Activated CD8-positive, alpha-beta memory T cell treated with anti-CD3 and anti-CD28 coated beads, Interleukin-2, amount 10 ng/mL, durations not matched to agents 7 days and 5 days (primary cell): ENCODE data around the gene BCO2. TPM values are rescaled to one million over a fixed set of nuclear protein-coding genes. Genes with fewer than 3 reads are reported as not detected.

Experiments used
- ATAC-seq: fragments of 150-1000 bp; cut with Tn5 transposase; one replicate; pipeline ENCODE4 v1.10.0; 2021; ENCODE audit warnings: moderate library complexity
- CTCF ChIA-PET: fragments of 350-600 bp; sonication (Branson Sonifier 250); formaldehyde crosslinking; loops from one replicate; lab custom pipeline; 2021; ENCODE audit warnings: antibody characterized with exemption; lab: Charles Lee
- DNase-seq: peaks from one replicate; pipeline ENCODE4 v3.0.0-alpha.2; 2020
- H3K27ac Mint-ChIP-seq: one replicate; pipeline ENCODE4 v1.8.0; 2021; ENCODE audit warnings: mild to moderate bottlenecking, mixed read lengths
- H3K27me3 Mint-ChIP-seq: one replicate; pipeline ENCODE4 v1.8.0; 2021; ENCODE audit warnings: mixed read lengths
- H3K36me3 Mint-ChIP-seq: one replicate; pipeline ENCODE4 v1.8.0; 2021; ENCODE audit warnings: mild to moderate bottlenecking, mixed read lengths
- H3K4me1 Mint-ChIP-seq: one replicate; pipeline ENCODE4 v1.8.0; 2021; ENCODE audit warnings: mixed read lengths
- H3K4me3 Mint-ChIP-seq: one replicate; pipeline ENCODE4 v1.8.0; 2021; ENCODE audit warnings: mild to moderate bottlenecking, moderate library complexity, mixed read lengths
- H3K9me3 Mint-ChIP-seq: one replicate; pipeline ENCODE4 v1.8.0; 2022; ENCODE audit warnings: low read depth, mixed read lengths
- total RNA-seq, 2 experiments: library from RNA; stranded (reverse); gene quantifications; one replicate each; pipeline ENCODE4 v1.2.3, GENCODE V29; 2021

BCO2 gene
- total RNA-seq, 2 experiments from 2014 or later = 1.3 to 2.3 TPM

DNA sequence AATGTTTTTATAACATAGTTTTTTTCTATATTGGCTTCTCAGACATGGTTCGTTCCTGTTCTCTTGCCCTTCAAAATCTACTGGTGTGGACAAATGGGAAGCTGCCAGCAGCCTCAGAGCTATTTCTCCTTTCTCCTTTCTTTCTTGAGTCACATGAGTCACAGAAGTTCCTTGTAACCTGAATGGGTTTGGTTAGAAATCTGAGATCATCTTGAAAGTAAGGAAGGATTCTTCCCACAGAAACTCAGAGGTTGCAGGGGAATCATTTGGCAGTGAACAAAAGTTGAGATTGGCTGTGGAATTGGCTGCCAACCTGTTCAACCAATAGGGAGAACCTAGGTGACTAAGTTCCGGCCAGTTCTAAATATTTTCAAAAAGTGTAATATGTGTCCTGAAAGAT is 72.9 kb downstream of the BCO2 start:
- CTCF ChIA-PET = no interaction called here
- Mint-ChIP-seq H3K4me3 (no peak overlapping the region), H3K4me1 (no peaks in the 10 kb centered on the region), H3K36me3 (peaks cover 3% of the 10 kb centered on the region), H3K27ac (no peak overlapping the region), H3K27me3 (no peaks in the 10 kb centered on the region), H3K9me3 (no peaks in the 10 kb centered on the region)
- DNase-seq (no peak), ATAC-seq (no peak)

DNA sequence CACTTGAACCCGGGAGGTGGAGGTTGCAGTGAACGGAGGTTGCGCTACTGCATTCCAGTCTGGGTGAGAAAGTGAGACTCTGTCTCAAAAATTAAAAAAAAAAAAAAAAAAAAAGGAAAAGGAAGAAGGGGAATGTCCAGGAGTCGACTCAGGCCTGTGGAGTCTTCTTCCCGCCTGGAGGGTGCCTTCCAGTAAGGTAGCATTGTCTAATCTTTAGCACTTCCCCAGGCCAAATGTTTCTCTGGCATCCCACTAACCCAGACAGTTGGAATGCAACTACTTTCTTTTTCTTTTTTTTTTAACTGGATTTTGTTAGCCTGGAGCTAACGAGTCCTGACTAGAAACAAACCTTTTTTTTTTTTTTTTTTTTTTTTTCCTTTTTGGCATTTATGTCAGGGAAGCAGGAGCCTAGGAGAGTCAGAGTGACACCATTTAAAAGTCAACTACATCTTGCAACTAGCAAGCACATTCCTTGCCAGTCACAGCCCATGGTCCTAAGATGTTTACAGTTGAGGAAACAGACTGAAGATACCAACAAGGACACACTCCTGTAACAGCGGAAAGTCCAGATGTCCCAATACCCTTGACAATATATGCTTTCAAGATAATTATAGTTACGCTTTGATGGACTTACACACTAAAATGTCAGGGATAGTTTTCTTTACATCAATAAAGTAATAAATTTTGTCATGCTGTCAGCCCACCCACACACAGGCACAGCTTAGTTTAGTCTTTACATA is 74.7 kb downstream of the BCO2 start:
- Mint-ChIP-seq H3K9me3 (no peaks in the 10 kb centered on the region), H3K27ac (no peak overlapping the region), H3K4me3 (no peak overlapping the region), H3K36me3 (no peaks in the 10 kb centered on the region), H3K4me1 (no peaks in the 10 kb centered on the region), H3K27me3 (no peaks in the 10 kb centered on the region)
- CTCF ChIA-PET = interaction anchor here (2.6 kb wide), 1 partner anchor 30 kb away, joined by 9 read pairs; no protein-coding TSS in a partner anchor
- ATAC-seq (no peak), DNase-seq (no peak)

DNA sequence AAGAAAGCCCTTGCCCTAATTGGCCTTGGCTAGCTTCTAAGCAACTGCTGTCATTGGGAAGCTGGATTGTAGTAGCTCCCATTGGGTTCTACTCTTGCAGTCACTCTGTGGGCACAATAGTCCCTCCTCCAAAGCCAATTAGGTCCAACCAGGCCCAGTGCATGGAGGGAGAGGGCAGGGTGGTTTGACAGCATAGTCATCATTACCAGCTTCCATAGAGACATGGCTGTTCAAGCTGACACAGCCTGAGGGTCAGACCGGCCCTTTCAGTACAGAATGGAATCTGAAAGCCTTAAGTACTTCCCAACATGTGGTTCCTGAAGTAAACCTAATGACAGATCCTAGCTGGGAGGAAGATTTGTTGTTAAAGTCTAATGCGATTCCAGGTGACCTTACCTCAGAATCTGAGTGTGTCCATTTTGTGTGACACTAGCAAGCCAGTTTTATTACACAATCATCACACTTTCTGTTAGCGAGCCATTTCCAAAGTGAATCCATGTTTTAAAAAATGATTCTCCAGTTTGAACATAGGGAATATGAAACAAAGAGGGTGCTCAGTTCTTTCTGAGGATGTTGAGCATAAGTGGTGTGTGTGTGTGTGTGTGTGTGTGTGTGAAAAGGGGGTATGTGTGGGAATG is 78.4 kb downstream of the BCO2 start:
- no peaks in the 10 kb centered on the region for H3K27me3 Mint-ChIP-seq
- no peaks in the 10 kb centered on the region for H3K9me3 Mint-ChIP-seq
- DNase-seq (no peak), ATAC-seq (no peak)
- no peaks in the 10 kb centered on the region for H3K4me1 Mint-ChIP-seq
- H3K4me3 Mint-ChIP-seq = no peak overlapping the region
- no peak overlapping the region for H3K27ac Mint-ChIP-seq
- CTCF ChIA-PET = interaction anchor here (1.5 kb wide), 1 partner anchor 11 kb away, joined by 3 read pairs; no protein-coding TSS in a partner anchor
- H3K36me3 Mint-ChIP-seq = no peaks in the 10 kb centered on the region

DNA sequence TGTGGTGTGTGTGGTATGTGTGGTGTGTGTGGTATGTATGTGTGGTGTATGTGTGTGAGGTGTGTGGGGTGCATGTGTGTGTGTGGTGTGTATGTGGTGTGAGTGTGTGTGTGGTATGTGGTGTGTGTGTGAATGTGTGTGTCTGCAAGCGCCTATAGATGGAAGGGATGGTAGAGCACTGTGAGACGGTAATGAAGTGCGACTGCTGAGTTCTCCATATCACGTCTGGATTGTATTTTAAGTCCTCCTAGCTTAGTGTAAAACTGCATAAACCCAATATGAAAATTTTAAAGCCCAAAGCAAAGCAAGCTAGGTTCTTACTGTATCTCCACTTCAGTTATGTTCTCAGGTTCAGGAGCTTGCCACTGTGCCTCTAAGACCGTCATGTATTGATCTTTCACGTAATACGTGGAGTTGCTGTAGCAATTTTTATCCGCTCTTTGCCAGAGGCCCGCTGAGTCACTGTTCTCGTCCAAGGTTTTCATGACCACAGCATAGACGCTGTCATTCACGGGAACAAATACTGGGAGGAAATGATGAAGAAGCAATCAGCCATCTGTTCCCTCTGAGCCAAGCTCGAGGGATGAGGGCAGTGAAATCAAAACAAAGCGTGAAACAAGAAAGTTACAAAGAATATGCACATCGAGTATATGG is 79.9 kb downstream of the BCO2 start:
- H3K4me1 Mint-ChIP-seq = no peaks in the 10 kb centered on the region
- ATAC-seq = no peak
- no peaks in the 10 kb centered on the region for H3K36me3 Mint-ChIP-seq
- H3K9me3 Mint-ChIP-seq = no peaks in the 10 kb centered on the region
- H3K27me3 Mint-ChIP-seq = no peaks in the 10 kb centered on the region
- CTCF ChIA-PET = no interaction called here
- no peak for DNase-seq
- no peak overlapping the region for H3K27ac Mint-ChIP-seq
- no peak overlapping the region for H3K4me3 Mint-ChIP-seq

DNA sequence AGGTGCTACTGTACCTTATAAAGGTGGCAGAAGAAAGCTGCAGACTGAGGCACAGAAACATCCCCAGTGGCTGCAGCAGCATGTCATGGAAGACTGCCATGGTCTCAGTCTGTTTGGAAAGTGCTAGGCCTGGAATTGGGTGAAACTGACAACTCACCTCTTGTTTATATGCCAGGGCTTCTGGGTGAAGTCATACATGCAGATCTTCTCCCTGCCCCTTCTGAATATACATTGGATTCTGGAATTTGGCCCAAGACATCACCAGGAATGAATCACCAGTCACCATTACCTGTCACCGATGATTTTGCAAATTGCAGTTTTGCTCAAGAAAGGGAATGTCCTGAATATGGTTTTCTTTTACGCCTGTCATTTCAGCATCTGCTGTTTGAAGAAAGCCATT is 85.2 kb downstream of the BCO2 start, which contains the start of gene PLET1:
PLET1 (minus strand) TSS at position 371 of the 400 bp plus-strand sequence; CDS start at position 100, 271 bp downstream.
- CTCF ChIA-PET = interaction anchor here (2.4 kb wide), 1 partner anchor 20 kb away, joined by 12 read pairs; no protein-coding TSS in a partner anchor
- H3K27ac Mint-ChIP-seq = no peak within 1 kb of the TSS

DNA sequence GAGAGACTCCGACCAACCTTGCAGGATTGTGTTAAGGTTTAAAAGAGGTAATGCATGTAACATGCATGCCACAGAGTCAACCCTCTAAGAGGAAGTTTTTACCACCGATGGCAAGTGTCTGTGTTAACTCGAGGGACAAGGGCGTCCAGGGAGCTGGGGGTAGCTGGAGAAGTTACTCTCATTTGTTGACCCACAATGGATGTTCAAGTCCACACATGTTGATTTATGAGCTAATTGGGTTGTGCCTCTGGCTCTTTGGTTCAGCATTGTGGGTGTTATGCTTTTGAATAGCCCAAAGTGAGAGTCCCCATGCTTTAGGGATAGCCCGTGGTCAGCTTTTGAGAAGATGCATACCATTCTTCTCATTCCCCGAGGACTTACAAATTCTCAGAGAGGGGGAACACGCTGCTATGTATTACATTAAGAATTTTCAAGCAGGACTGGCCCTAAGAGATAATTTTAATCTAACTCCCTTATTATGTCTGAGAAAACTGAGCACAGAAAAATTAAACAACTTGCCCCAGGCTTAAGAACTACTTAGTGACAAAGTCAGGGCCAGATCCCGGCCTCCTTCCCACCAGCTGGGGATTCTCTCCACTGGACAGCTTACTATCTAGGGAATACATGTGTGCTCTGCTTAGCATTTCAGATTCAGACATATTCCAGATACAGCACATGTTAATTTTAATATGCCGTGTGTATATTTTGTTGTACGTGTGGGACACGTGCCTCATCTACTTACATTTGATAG is 90.5 kb downstream of the BCO2 start:
- no peak overlapping the region for H3K4me3 Mint-ChIP-seq
- no peak for ATAC-seq
- H3K4me1 Mint-ChIP-seq = no peaks in the 10 kb centered on the region
- H3K27ac Mint-ChIP-seq = no peak overlapping the region
- no peaks in the 10 kb centered on the region for H3K9me3 Mint-ChIP-seq
- no peaks in the 10 kb centered on the region for H3K27me3 Mint-ChIP-seq
- no peak for DNase-seq
- CTCF ChIA-PET = interaction anchor here (1.2 kb wide), 1 partner anchor 14 kb away, joined by 5 read pairs; no protein-coding TSS in a partner anchor
- H3K36me3 Mint-ChIP-seq = no peaks in the 10 kb centered on the region

More for the DNA sequence above, 85.2 kb downstream of the BCO2 start, which contains the start of gene PLET1:
- ATAC-seq (no peak), DNase-seq (no peak)
- H3K36me3 Mint-ChIP-seq = no peaks in the 10 kb centered on the region
- H3K4me3 Mint-ChIP-seq = no peak within 1 kb of the TSS
- no peaks in the 10 kb centered on the region for H3K27me3 Mint-ChIP-seq
- no peaks in the 10 kb centered on the region for H3K4me1 Mint-ChIP-seq
- H3K9me3 Mint-ChIP-seq = no peaks in the 10 kb centered on the region

DNA sequence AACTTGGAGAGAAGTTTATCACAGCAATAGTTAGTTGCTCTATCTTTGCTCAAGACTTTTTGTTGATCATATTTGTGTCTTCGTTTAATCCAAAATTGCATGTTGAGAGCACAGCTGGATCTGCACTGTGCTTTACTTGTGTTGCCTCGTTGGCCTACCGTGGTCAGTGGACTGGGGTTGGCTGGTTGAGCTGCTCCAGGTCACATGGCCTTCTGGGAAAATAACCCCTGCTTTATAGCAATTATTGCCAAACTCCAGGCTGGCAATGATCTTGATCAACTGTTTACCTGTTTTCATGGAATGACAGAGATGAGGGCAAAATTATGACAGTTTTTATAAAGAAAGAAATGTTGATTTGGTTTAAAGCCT is 91.1 kb downstream of the BCO2 start:
- Mint-ChIP-seq H3K27ac (no peak overlapping the region), H3K27me3 (no peaks in the 10 kb centered on the region), H3K36me3 (no peaks in the 10 kb centered on the region), H3K9me3 (no peaks in the 10 kb centered on the region), H3K4me1 (no peaks in the 10 kb centered on the region), H3K4me3 (no peak overlapping the region)
- CTCF ChIA-PET = no interaction called here
- DNase-seq (no peak), ATAC-seq (no peak)

DNA sequence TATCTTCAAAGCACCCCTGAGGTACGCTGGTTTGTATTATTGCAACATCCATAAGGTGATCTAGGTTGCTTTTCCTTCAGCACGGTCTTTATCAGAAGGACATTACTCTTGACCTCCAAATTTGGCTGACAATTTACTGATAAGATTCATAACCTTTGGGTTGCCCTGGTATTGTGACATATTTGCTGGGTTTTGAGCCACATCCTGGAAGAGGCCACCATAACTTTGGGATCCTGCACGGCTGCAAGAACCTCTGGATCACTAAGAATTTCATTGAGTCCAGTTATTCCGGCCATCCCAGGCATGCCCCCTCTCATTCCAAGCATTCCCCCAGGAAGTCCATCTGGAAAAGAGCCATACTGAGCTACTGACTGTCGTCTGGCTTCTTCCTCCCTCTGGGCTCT is 91.9 kb downstream of the BCO2 start:
- CTCF ChIA-PET = interaction anchor here (2.4 kb wide), 1 partner anchor 13 kb away, joined by 8 read pairs; no protein-coding TSS in a partner anchor
- ATAC-seq (no peak), DNase-seq (no peak)
- no peaks in the 10 kb centered on the region for H3K36me3 Mint-ChIP-seq
- H3K4me3 Mint-ChIP-seq = no peak overlapping the region
- H3K4me1 Mint-ChIP-seq = no peaks in the 10 kb centered on the region
- no peak overlapping the region for H3K27ac Mint-ChIP-seq
- H3K9me3 Mint-ChIP-seq = no peaks in the 10 kb centered on the region
- no peaks in the 10 kb centered on the region for H3K27me3 Mint-ChIP-seq

DNA sequence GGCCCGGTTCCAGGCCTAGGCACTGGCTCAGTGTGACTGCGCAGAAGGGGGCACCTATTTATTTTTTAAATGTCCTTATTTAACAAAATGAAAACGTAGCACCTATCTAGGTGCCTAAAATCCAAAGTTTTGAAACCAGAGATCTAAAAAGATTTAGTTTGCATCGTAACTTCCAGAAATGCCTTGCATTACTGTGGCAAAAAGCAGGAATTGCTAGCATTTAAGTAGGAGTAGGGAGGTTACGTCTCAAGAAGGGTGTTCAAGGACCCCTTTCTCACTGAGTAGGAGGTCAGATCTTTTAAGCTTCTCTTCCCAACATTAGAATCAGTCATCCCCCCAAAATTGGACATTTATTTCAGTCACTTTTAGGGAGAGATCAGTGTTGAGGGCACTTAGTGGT is 93.1 kb downstream of the BCO2 start:
- no peaks in the 10 kb centered on the region for H3K36me3 Mint-ChIP-seq
- no peak for DNase-seq
- CTCF ChIA-PET = interaction anchor here (2.4 kb wide), 1 partner anchor 12 kb away, joined by 8 read pairs; no protein-coding TSS in a partner anchor
- no peaks in the 10 kb centered on the region for H3K9me3 Mint-ChIP-seq
- H3K4me3 Mint-ChIP-seq = no peak overlapping the region
- no peak for ATAC-seq
- H3K27ac Mint-ChIP-seq = no peak overlapping the region
- H3K4me1 Mint-ChIP-seq = no peaks in the 10 kb centered on the region
- H3K27me3 Mint-ChIP-seq = no peaks in the 10 kb centered on the region

Other genes starting within 250 kb of the BCO2 start
- gene DIXDC1, start 238.2 kb upstream of the BCO2 start, total RNA-seq = 10 to 100 TPM in 1 of 2 experiments, 1 to 10 TPM in 1; 9.0 to 10.3 TPM
- 10 to 100 TPM; 34.7 to 43.6 TPM for gene DLAT, start 150.1 kb upstream of the BCO2 start, total RNA-seq
- gene PIH1D2, start 101.5 kb upstream of the BCO2 start, total RNA-seq = under 1 TPM in 1 of 2 experiments, not detected in 1; 0.49 TPM
- gene NKAPD1, start 101.2 kb upstream of the BCO2 start, total RNA-seq = 10 to 100 TPM; 20.6 to 22.5 TPM
- gene TIMM8B, start 88.8 kb upstream of the BCO2 start, total RNA-seq = 10 to 100 TPM; 44.2 to 59.8 TPM
- gene SDHD, start 88.6 kb upstream of the BCO2 start, total RNA-seq = 10 to 100 TPM; 71.8 to 93.5 TPM
- under 1 TPM in 1 of 2 experiments, not detected in 1; 0.33 TPM for gene IL18, start 11.4 kb upstream of the BCO2 start, total RNA-seq
- gene TEX12, start 8.1 kb upstream of the BCO2 start, total RNA-seq = not detected
- 10 to 100 TPM; 18.0 to 18.9 TPM for gene PTS, start 50.9 kb downstream of the BCO2 start, total RNA-seq
- gene PLET1, start 85.3 kb downstream of the BCO2 start, total RNA-seq = not detected